OCI-LY3 (cell line): ENCODE data around the gene FAM184A.

Source experiments
- H2AFZ ChIP-seq: fragments of 200-600, 300-600 bp; shearing (Covaris generic); 2 replicates; pipeline ENCODE4 v1.6.0; 2014; ENCODE audit warnings: antibody characterized with exemption, low read depth, low read length
- H3K27ac ChIP-seq: fragments of 200-600, 300-600 bp; sonication (generic); 2 replicates; pipeline ENCODE4 v1.5.1; 2014; ENCODE audit warnings: mild to moderate bottlenecking, low read length, moderate library complexity, mixed read lengths
- H3K27me3 ChIP-seq: fragments of 200-600, 300-600 bp; sonication (generic); 2 replicates; pipeline ENCODE4 v1.6.1; 2014; ENCODE audit warnings: low read depth, low read length, mixed read lengths
- H3K36me3 ChIP-seq: fragments of 200-600, 300-600 bp; sonication (generic); replicated peaks from 2 replicates; pipeline ENCODE3; 2014; ENCODE audit warnings: low read depth, low read length, mixed read lengths
- H3K4me1 ChIP-seq: fragments of 300-600, 200-600 bp; sonication (generic); 2 replicates; pipeline ENCODE4 v1.6.1; 2014; ENCODE audit warnings: low read length, mixed read lengths
- H3K4me2 ChIP-seq: fragments of 200-600, 300-600 bp; sonication (generic); 2 replicates; pipeline ENCODE4 v1.6.1; 2014; ENCODE audit warnings: low read length, mixed read lengths
- H3K4me3 ChIP-seq: fragments of 300-600, 200-600 bp; sonication (generic); 2 replicates; pipeline ENCODE4 v1.5.1; 2014; ENCODE audit warnings: antibody characterized with exemption, mild to moderate bottlenecking, low read length, moderate library complexity
- H3K79me2 ChIP-seq: fragments of 300-600, 200-600 bp; shearing (Covaris generic); 2 replicates; pipeline ENCODE4 v1.6.1; 2014; ENCODE audit warnings: mild to moderate bottlenecking, low read length, mixed read lengths
- H3K9ac ChIP-seq: fragments of 300-600, 200-600 bp; shearing (Covaris generic); 2 replicates; pipeline ENCODE4 v1.6.0; 2014; ENCODE audit warnings: mild to moderate bottlenecking, low read length, moderate library complexity
- H3K9me3 ChIP-seq: fragments of 200-600, 300-600 bp; shearing (Covaris generic); 2 replicates; pipeline ENCODE4 v1.6.1; 2014; ENCODE audit warnings: low read length, mixed read lengths; ENCODE audit not compliant: insufficient read depth
- H4K20me1 ChIP-seq: fragments of 200-600, 300-600 bp; sonication (generic); 2 replicates; pipeline ENCODE4 v1.6.1; 2016; ENCODE audit warnings: low read length, mixed read lengths; ENCODE audit not compliant: insufficient read depth
- EZH2phosphoT487 ChIP-seq: fragments of 200-600 bp; shearing (Covaris generic); IDR thresholded peaks from 2 replicates; pipeline ENCODE4 v1.6.1; 2018; ENCODE audit warnings: antibody characterized with exemption, mixed run types, low read depth
- TF ChIP-seq, protein P1 (sequence below): fragments of 200-600, 300-600 bp; sonication (generic); IDR thresholded peaks from 2 replicates; pipeline ENCODE4 v1.5.1; 2014; ENCODE audit warnings: antibody characterized with exemption, low read length, low read depth

Gene FAM184A

DNA sequence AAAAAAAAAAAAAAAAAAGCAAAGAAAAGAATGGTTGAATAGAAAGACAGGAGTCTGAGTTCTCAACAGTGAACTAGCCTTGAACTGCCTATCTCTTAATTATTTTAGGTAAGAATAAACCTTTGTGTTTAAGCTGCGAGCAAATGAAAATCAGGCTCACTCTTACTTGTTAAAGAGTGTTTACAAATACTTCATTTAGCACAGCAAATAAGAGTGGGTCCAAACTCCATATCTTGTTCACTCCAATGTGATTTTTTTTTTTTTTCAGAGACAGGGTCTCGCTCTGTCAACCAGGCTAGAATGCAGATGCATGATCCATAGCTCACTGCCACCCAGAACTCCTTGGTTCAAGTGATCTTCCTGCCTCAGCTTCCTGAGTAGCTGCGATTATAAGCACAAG lies 155.4 kb downstream of the FAM184A start:
- Histone ChIP-seq H3K9ac (no peak overlapping the region), H3K4me2 (no peak overlapping the region), H3K36me3 (no peaks in the 10 kb centered on the region), H4K20me1 (no peaks in the 10 kb centered on the region), H3K27me3 (no peaks in the 10 kb centered on the region), H3K27ac (no peak overlapping the region), H2AFZ (no peak overlapping the region), H3K79me2 (no peaks in the 10 kb centered on the region), H3K4me3 (no peak overlapping the region), H3K4me1 (no peaks in the 10 kb centered on the region), H3K9me3 (no peaks in the 10 kb centered on the region)
- TF ChIP-seq, protein P1, sequence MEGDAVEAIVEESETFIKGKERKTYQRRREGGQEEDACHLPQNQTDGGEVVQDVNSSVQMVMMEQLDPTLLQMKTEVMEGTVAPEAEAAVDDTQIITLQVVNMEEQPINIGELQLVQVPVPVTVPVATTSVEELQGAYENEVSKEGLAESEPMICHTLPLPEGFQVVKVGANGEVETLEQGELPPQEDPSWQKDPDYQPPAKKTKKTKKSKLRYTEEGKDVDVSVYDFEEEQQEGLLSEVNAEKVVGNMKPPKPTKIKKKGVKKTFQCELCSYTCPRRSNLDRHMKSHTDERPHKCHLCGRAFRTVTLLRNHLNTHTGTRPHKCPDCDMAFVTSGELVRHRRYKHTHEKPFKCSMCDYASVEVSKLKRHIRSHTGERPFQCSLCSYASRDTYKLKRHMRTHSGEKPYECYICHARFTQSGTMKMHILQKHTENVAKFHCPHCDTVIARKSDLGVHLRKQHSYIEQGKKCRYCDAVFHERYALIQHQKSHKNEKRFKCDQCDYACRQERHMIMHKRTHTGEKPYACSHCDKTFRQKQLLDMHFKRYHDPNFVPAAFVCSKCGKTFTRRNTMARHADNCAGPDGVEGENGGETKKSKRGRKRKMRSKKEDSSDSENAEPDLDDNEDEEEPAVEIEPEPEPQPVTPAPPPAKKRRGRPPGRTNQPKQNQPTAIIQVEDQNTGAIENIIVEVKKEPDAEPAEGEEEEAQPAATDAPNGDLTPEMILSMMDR = no peak
- no peak for TF ChIP-seq EZH2phosphoT487

DNA sequence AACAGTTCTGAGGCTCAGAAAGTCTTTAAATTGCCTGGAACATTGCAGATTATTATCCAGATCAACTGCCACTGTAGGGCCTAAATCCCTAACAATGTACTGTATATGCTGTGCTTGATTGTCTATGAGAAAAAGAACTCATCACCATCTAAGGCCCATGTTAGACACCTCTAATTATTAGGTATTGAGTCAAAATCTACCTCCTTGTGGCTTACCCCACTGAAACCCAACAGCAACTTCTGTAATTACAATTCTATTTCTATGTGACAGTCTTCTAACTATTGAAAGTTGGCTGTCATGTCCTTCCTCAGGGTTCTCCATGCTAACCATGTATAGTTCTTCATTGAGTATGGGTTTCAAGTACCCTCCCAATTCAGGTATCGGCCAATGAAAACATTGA lies 157.4 kb downstream of the FAM184A start:
- no peaks in the 10 kb centered on the region for H4K20me1 ChIP-seq
- H3K9me3 ChIP-seq = no peaks in the 10 kb centered on the region
- H3K27ac ChIP-seq = no peak overlapping the region
- TF ChIP-seq, protein P1 = no peak
- no peak for TF ChIP-seq EZH2phosphoT487
- H2AFZ ChIP-seq = no peak overlapping the region
- H3K4me2 ChIP-seq = no peak overlapping the region
- H3K36me3 ChIP-seq = no peaks in the 10 kb centered on the region
- H3K79me2 ChIP-seq = no peaks in the 10 kb centered on the region
- no peaks in the 10 kb centered on the region for H3K27me3 ChIP-seq
- H3K9ac ChIP-seq = no peak overlapping the region
- H3K4me1 ChIP-seq = no peaks in the 10 kb centered on the region
- no peak overlapping the region for H3K4me3 ChIP-seq

- Histone ChIP-seq H3K36me3 (peaks cover 3% of the 10 kb centered on the region), H2AFZ (no peak overlapping the region), H3K27me3 (no peaks in the 10 kb centered on the region), H3K9ac (no peak overlapping the region), H3K9me3 (no peaks in the 10 kb centered on the region), H3K4me3 (no peak overlapping the region), H3K4me1 (no peaks in the 10 kb centered on the region), H4K20me1 (no peaks in the 10 kb centered on the region), H3K27ac (no peak overlapping the region), H3K79me2 (no peaks in the 10 kb centered on the region), H3K4me2 (no peak overlapping the region)
- TF ChIP-seq EZH2phosphoT487 = no peak
- TF ChIP-seq, protein P1 = no peak
These were observed 160.1 kb downstream of the FAM184A start for GRCh38 chr6:118918329-118918725.

DNA sequence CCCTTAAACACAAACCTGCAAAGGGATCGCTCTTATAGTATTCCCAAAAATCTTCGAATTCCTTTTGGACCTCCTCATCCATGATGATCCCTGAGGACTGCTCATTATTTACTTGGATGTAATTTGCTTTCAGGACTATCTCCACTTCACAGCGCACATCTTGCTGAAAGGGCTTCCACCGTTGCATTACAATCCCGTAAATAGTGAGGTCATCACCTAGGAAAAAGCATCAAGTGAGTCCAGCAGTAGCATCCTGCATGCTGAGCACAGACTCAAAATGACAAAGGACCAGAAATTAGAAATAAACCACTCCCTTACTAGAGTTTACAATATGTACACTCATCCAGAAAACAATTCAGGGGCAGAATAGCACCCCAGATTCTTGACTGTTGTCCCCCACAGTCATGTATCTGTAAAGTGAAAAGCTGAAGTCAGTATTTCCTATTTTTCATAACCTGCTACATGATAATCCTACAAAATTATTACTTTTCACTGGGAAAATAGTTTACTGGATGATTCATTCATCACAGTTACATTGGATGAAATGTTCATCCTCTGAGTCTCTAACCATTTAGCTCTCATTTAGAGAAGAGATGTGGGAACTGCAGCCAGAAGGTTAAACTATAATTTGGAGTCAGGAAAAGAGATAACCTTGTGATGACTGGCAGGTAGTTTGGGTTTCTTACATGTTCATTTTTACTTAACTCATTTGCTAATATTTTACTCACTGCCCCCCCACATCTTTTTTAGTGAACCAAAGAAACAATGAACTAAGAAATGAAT lies 160.7 kb downstream of the FAM184A start:
- Histone ChIP-seq H2AFZ (no peak overlapping the region), H3K79me2 (no peaks in the 10 kb centered on the region), H3K4me3 (no peak overlapping the region), H3K4me1 (no peaks in the 10 kb centered on the region), H3K27ac (no peak overlapping the region), H3K36me3 (peaks cover 3% of the 10 kb centered on the region), H3K27me3 (no peaks in the 10 kb centered on the region), H3K9me3 (no peaks in the 10 kb centered on the region), H3K9ac (no peak overlapping the region), H3K4me2 (no peak overlapping the region), H4K20me1 (no peaks in the 10 kb centered on the region)
- TF ChIP-seq, protein P1 = no peak
- TF ChIP-seq EZH2phosphoT487 = no peak
